ENCODE measurements around the gene UTP14C. TPM values are rescaled to one million over a fixed set of nuclear protein-coding genes. Genes with fewer than 3 reads are reported as not detected.
"Not testable (repeated sequence)": the region's sequence is repeated elsewhere in the genome, so short reads cannot be mapped to it uniquely, and the experiment has no call there.

The UTP14C gene
- total RNA-seq, 1 experiment from 2014 or later: 17.7 TPM

DNA sequence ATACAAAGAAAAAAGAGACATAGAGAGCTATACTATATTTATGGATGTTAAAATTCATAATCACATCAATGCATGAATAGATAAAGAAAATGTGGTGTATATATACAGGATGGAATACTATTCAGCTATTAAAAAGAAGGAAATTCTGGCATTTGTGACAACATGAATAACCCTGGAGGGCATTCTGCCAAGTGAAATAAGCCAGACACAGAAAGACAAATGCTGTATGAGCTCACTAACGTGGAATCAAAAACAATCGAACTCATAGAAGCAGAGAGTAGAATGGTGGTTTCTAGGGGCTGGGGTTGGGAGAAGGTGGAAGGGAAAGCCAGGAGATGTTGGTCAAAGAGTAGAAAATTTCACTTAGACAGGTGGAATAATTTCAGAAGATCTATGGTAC, 24.0 kb downstream of the UTP14C start:
- no peak for DNase-seq
- no peaks in the 10 kb centered on the region for H3K9me3 ChIP-seq (replicated peaks)
- no peak overlapping the region for H3K27ac ChIP-seq
- no peaks in the 10 kb centered on the region for H3K27me3 ChIP-seq
- H3K4me3 ChIP-seq: no peak overlapping the region
- H3K4me1 ChIP-seq: no peaks in the 10 kb centered on the region
- no peaks in the 10 kb centered on the region for H3K36me3 ChIP-seq

DNA sequence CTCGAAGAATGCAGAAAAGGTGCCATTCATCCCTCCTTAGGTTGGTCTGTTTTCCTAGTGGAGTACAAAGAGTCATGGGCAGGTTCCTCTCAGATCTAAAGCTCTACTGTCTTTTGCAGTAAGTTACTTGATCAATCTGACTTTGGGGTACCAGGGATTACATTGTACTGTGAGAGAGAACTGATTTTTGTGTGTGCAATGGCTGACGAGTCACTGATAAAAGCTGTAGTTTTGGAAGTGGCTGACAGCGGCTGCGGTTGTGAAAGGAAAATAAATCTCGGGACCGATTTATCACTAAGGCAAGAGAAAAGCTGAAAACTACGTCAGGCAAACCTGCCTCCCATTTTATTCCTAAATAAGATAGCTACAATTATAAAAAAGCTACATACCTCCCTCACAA, 26.9 kb downstream of the UTP14C start:
- H3K4me3 ChIP-seq: no peak overlapping the region

DNA sequence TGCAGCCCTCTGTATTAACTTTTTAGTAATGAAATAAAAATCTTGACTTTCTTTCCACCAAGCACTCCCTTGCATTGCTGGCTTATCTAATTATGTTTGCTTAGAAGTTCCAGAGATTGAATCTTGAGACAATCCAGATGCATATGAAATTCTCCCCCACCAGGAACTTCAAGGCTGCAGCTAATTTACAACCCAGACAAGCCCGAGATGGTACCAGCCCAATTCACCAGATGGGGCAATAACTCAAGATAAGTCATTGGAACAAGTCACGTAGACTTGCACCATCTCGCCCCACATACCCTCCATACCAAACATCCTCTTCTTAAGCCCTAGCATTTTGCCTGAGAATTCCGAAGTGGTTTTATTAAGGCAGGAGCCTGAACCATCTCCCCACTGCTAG, 29.0 kb downstream of the UTP14C start:
- Histone ChIP-seq H3K9me3 (replicated peaks) (no peaks in the 10 kb centered on the region), H3K27me3 (no peaks in the 10 kb centered on the region), H3K27ac (no peak overlapping the region)

More for the DNA sequence above, 26.9 kb downstream of the UTP14C start:
- H3K4me1 ChIP-seq: no peaks in the 10 kb centered on the region
- H3K27me3 ChIP-seq: no peaks in the 10 kb centered on the region
- H3K9me3 ChIP-seq (replicated peaks): no peaks in the 10 kb centered on the region
- no peak for DNase-seq
- no peaks in the 10 kb centered on the region for H3K36me3 ChIP-seq
- no peak overlapping the region for H3K27ac ChIP-seq

DNA sequence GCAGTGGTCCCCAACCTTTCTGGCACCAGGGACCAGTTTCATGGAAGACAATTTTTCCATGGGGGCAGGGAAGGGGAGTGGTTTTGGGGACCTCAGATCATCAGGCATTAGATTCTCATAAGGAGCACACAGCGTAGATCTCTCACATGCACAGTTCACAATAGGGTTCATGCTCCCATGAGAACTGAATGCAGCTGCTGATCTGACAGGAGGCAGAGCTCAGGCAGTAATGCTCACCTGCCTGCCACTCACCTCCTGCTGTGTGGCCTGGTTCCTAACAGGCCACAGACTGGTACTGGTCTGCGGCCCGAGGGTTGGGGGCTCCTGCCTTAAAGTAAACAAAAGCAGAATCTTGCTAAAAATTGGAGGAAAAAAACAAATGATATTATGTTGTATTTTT, 36.6 kb downstream of the UTP14C start:
- not testable (repeated sequence) for H3K4me3 ChIP-seq; H3K27me3 ChIP-seq; H3K27ac ChIP-seq; H3K36me3 ChIP-seq; DNase-seq; H3K4me1 ChIP-seq; H3K9me3 ChIP-seq (replicated peaks)

More for the DNA sequence above, 29.0 kb downstream of the UTP14C start:
- Histone ChIP-seq H3K36me3 (no peaks in the 10 kb centered on the region), H3K4me3 (no peak overlapping the region), H3K4me1 (no peaks in the 10 kb centered on the region)
- DNase-seq: no peak

DNA sequence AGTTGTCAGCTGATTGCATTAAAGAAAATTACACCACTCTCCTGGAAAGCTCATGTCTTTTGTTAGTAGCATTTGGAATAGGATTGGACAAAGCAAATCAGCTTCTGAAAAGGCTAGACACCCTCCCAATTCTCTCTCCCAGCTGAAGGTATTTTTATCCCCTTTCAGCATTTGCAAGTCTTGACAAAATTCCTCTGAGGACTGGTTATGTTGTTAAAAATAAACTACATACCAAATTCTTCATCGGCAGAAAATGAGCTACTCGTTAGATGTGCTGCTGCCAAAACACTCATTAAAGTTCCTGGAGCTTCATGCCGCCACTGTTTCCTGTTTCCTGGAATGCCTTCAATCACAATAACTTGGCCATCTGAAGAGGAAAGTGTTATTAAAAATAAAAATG, 37.1 kb downstream of the UTP14C start:
- Histone ChIP-seq H3K27me3 (no peaks in the 10 kb centered on the region), H3K4me3 (no peak overlapping the region), H3K36me3 (no peaks in the 10 kb centered on the region), H3K9me3 (replicated peaks) (no peaks in the 10 kb centered on the region; the same call in 1 of the 2 replicates), H3K27ac (no peak overlapping the region), H3K4me1 (no peaks in the 10 kb centered on the region)
- no peak for DNase-seq

DNA sequence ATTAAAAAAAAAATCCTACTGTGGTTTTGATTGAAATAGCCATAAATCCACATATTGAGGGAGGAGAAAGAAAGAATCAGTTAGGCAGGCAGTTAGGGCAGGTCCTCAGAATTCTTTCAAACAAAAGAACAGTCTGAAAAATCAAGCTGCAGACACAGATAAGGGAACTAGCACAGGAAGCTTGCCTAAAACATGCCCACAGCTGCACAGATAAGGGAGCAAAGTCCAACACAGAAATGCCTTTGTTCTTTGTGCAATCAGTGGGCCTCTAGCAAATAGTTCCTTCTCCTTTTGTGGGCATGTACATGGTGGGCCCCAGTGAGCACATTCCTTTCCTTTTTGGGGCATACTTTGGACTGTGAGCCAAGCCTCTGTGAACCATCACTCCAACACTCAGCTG, 42.7 kb downstream of the UTP14C start:
- Histone ChIP-seq H3K4me3 (no peak overlapping the region), H3K27me3 (no peaks in the 10 kb centered on the region), H3K27ac (no peak overlapping the region), H3K36me3 (no peaks in the 10 kb centered on the region), H3K9me3 (replicated peaks) (peaks cover 7% of the 10 kb centered on the region), H3K4me1 (peaks cover 8% of the 10 kb centered on the region)
- DNase-seq: peak in 1 of 2 experiments; percentile 10

DNA sequence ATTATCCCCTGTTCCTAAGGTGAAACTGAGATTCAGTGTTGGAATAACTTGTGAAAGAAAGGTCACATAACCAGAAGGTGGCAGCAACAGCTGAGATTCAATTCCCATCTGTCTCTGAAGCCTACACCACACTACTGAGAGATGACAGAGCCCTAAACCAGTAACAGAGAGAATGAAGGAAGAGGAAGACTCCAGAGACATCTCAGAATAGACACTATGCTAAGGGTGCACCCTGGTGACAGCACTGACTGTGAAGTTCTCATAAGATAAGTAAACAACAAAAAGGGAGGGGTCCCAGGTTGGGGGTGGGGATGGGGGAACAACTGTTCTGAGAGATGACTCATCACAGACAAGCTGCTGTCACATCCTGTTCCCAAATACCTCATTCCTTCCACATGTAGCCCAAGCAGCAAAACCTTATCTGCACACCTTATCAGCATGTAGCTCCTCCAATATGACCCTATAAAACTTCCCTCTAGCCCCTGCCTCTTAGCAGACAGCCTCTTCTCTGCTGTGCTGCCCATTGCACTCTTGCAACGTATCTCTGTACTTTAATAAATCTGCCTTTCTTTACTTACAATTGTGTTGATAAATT, 46.5 kb downstream of the UTP14C start:
- peak; percentile 50 to 55 for DNase-seq
- H3K9me3 ChIP-seq (replicated peaks): peaks cover 7% of the 10 kb centered on the region

More for the DNA sequence above, 46.5 kb downstream of the UTP14C start:
- Histone ChIP-seq H3K4me3 (no peak overlapping the region), H3K4me1 (peaks cover 8% of the 10 kb centered on the region), H3K36me3 (no peaks in the 10 kb centered on the region), H3K27me3 (no peaks in the 10 kb centered on the region), H3K27ac (no peak overlapping the region)

Other genes starting within 250 kb of the UTP14C start
- gene DHRS12, start 220.5 kb upstream of the UTP14C start, total RNA-seq (2014; rRNA removed; shearing (Covaris generic)): 1.1 and 2.4 TPM in 2 replicates
- gene TMEM272, start 179.5 kb upstream of the UTP14C start, total RNA-seq (2014; rRNA removed; shearing (Covaris generic)): not detected in 2 replicates
- gene CCDC70, start 162.7 kb upstream of the UTP14C start, total RNA-seq (2014; rRNA removed; shearing (Covaris generic)): not detected in 2 replicates
- gene ATP7B, start 13.2 kb upstream of the UTP14C start, total RNA-seq (2014; rRNA removed; shearing (Covaris generic)): 1.8 TPM in 2 replicates
- gene ALG11, start 12.3 kb upstream of the UTP14C start, total RNA-seq (2014; rRNA removed; shearing (Covaris generic)): 21.4 and 28.8 TPM in 2 replicates
- gene NEK5, start 104.4 kb downstream of the UTP14C start, total RNA-seq (2014; rRNA removed; shearing (Covaris generic)): not detected in 2 replicates
- gene NEK3, start 134.9 kb downstream of the UTP14C start, total RNA-seq (2014; rRNA removed; shearing (Covaris generic)): 10.3 and 10.9 TPM in 2 replicates